ENCODE measurements around the gene TMEM45B.
A peak's percentile ranks its signal among the peaks of the same experiment; 100 is the strongest.
"Not testable (repeated sequence)": the region's sequence is repeated elsewhere in the genome, so short reads cannot be mapped to it uniquely, and the experiment has no call there.

TMEM45B gene

GRCh38 chr11:129846508-129847335 lies 31.1 kb downstream of the TMEM45B start:
- TF ChIP-seq, protein P1, sequence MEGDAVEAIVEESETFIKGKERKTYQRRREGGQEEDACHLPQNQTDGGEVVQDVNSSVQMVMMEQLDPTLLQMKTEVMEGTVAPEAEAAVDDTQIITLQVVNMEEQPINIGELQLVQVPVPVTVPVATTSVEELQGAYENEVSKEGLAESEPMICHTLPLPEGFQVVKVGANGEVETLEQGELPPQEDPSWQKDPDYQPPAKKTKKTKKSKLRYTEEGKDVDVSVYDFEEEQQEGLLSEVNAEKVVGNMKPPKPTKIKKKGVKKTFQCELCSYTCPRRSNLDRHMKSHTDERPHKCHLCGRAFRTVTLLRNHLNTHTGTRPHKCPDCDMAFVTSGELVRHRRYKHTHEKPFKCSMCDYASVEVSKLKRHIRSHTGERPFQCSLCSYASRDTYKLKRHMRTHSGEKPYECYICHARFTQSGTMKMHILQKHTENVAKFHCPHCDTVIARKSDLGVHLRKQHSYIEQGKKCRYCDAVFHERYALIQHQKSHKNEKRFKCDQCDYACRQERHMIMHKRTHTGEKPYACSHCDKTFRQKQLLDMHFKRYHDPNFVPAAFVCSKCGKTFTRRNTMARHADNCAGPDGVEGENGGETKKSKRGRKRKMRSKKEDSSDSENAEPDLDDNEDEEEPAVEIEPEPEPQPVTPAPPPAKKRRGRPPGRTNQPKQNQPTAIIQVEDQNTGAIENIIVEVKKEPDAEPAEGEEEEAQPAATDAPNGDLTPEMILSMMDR (IDR thresholded peaks at IDR 0.05; ENCODE audit: low read depth, low read length, missing control alignments), result no peak
- DNase-seq (ENCODE audit: extremely low read depth, low read depth), result peak; percentile 79
- H3K4me3 ChIP-seq (replicated peaks; ENCODE audit: low read depth, low read length), result no peak overlapping the region

DNA sequence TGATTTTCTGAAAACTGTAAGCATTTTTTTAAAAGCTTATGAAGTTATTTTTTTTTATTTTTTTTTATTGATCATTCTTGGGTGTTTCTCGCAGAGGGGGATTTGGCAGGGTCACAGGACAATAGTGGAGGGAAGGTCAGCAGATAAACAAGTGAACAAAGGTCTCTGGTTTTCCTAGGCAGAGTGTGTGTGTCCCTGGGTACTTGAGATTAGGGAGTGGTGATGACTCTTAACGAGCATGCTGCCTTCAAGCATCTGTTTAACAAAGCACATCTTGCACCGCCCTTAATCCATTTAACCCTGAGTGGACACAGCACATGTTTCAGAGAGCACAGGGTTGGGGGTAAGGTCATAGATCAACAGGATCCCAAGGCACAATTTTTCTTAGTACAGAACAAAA lies 31.7 kb downstream of the TMEM45B start:
- DNase-seq (ENCODE audit: extremely low read depth, low read depth); H3K4me3 ChIP-seq (replicated peaks; ENCODE audit: low read depth, low read length): not testable (repeated sequence)

DNA sequence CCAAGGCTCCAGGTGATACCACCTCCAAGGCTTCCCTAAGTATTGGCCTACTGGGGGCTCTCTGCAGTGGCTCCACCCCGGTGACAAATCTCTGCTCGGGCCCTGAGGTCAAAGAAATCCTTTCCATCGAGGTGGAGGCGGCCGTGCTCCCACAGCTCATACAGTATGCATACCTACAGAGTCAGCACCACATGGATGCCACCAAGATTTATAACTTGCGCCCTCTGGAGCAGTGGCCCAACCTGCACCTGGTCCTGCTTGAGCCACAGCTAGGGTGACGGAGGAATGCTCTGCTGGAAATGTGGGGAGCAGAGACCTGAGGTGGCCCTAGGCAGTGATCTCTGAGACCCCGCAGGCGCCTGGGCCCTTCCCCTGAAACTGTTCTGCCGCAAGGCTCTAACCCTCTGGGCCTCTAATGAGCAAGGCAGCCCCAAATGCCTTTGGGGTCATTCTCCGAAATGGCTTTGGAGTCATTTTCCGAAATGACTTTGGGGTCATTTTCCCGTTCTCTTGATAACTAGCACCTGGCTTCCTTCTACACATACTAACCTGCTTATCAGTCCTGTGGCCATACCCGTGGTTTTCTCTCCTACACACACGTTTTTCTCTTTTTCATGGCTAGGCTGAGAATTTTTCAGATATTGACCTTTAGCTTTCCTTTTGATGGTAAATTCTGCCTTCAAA lies 33.9 kb downstream of the TMEM45B start:
- TF ChIP-seq, protein P1 (IDR thresholded peaks at IDR 0.05; ENCODE audit: low read depth, low read length, missing control alignments), result no peak
- no peak overlapping the region for H3K4me3 ChIP-seq (replicated peaks; ENCODE audit: low read depth, low read length)
- no peak for DNase-seq (ENCODE audit: extremely low read depth, low read depth)

DNA sequence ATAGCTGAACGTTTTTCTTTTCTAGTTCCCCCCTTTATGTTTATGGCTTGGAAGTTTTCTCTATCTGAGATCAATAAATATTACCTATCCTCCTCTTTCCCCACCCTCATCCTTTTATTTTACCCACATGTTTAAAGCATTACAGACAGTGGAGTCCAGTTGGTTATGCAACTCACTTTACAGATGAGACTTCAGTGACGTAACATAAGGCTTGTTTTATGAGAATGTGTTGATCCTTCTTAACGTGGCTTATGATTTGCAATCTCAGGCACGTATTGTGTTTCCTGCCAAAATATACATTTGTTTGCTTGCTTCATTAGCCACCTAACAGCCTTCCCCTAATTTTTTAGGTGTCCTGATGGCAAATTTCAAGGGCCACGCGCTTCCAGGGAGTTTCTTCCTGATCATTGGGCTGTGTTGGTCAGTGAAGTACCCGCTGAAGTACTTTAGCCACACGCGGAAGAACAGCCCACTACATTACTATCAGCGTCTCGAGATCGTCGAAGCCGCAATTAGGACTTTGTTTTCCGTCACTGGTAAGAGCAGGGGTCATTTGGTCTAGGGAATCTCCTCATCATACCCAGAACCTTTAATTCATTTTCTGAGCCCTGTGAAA lies 36.6 kb downstream of the TMEM45B start:
- H3K4me3 ChIP-seq (replicated peaks; ENCODE audit: low read depth, low read length), result no peak overlapping the region
- TF ChIP-seq, protein P1 (IDR thresholded peaks at IDR 0.05; ENCODE audit: low read depth, low read length, missing control alignments), result no peak
- no peak for DNase-seq (ENCODE audit: extremely low read depth, low read depth)

- H3K4me3 ChIP-seq (replicated peaks; ENCODE audit: low read depth, low read length), result no peak overlapping the region
- no peak for DNase-seq (ENCODE audit: extremely low read depth, low read depth)
- TF ChIP-seq, protein P1 (IDR thresholded peaks at IDR 0.05; ENCODE audit: low read depth, low read length, missing control alignments), result no peak
Observed at GRCh38 chr11:129853518-129854231, 38.0 kb downstream of the TMEM45B start.

GRCh38 chr11:129854232-129854805 lies 38.7 kb downstream of the TMEM45B start:
- H3K4me3 ChIP-seq (replicated peaks; ENCODE audit: low read depth, low read length), result no peak overlapping the region
- DNase-seq (ENCODE audit: extremely low read depth, low read depth), result no peak
- TF ChIP-seq, protein P1 (IDR thresholded peaks at IDR 0.05; ENCODE audit: low read depth, low read length, missing control alignments), result no peak

All from HFF-Myc (cell line).